MM.1S (cell line): Measurements from ENCODE around the gene CD300E.
A peak's percentile ranks its signal among the peaks of the same experiment; 100 is the strongest.

Experiments
- DNase-seq: peaks from one replicate; pipeline ENCODE4 v3.0.0-alpha.2; 2015
- H2AFZ ChIP-seq: fragments of 300-600 bp; sonication (generic); 2 replicates; pipeline ENCODE4 v1.6.0; 2016; ENCODE audit warnings: antibody characterized with exemption, low read length
- H3F3A ChIP-seq: fragments of 300-600 bp; sonication (generic); 2 replicates; pipeline ENCODE4 v1.6.1; 2016; ENCODE audit warnings: mild to moderate bottlenecking, antibody characterized with exemption, low read length, moderate library complexity, mixed read lengths; ENCODE audit not compliant: insufficient read depth
- H3K27ac ChIP-seq: fragments of 300-600 bp; sonication (generic); 2 replicates; pipeline ENCODE4 v1.5.1; 2016; ENCODE audit warnings: mild to moderate bottlenecking, low read length
- H3K27me3 ChIP-seq: fragments of 300-600 bp; sonication (generic); replicated peaks from 2 replicates; pipeline ENCODE4 v1.6.0; 2016; ENCODE audit warnings: low read length; ENCODE audit not compliant: insufficient read depth
- H3K36me3 ChIP-seq: fragments of 300-600 bp; sonication (generic); replicated peaks from 2 replicates; pipeline ENCODE4 v1.6.1; 2016; ENCODE audit warnings: mild to moderate bottlenecking, low read length, mixed read lengths; ENCODE audit not compliant: insufficient read depth
- H3K4me1 ChIP-seq: fragments of 300-600 bp; sonication (generic); 2 replicates; pipeline ENCODE4 v1.6.1; 2016; ENCODE audit warnings: low read length, mixed read lengths
- H3K4me2 ChIP-seq: fragments of 300-600 bp; sonication (generic); 2 replicates; pipeline ENCODE4 v1.6.0; 2016; ENCODE audit warnings: low read depth, low read length
- H3K4me3 ChIP-seq: fragments of 300-600 bp; sonication (generic); 2 replicates; pipeline ENCODE4 v1.5.1; 2016; ENCODE audit warnings: low read length, mixed read lengths
- H3K79me2 ChIP-seq: fragments of 300-600 bp; sonication (generic); 2 replicates; pipeline ENCODE4 v1.6.1; 2016; ENCODE audit warnings: mixed run types, low read length, mixed read lengths
- H3K9ac ChIP-seq: fragments of 300-600 bp; sonication (generic); 2 replicates; pipeline ENCODE4 v1.6.1; 2016; ENCODE audit warnings: low read length, mixed read lengths
- H3K9me2 ChIP-seq: fragments of 300-600 bp; sonication (generic); replicated peaks from 2 replicates; pipeline ENCODE4 v1.6.1; 2016; ENCODE audit warnings: mild to moderate bottlenecking, low read length, mixed read lengths; ENCODE audit not compliant: insufficient read depth
- H3K9me3 ChIP-seq: fragments of 300-600 bp; sonication (generic); replicated peaks from 2 replicates; pipeline ENCODE4 v1.6.1; 2016; ENCODE audit warnings: mild to moderate bottlenecking, low read length, mixed read lengths; ENCODE audit not compliant: insufficient read depth
- H4K20me1 ChIP-seq: fragments of 300-600 bp; sonication (generic); 2 replicates; pipeline ENCODE4 v1.6.1; 2016; ENCODE audit warnings: mild to moderate bottlenecking, low read length, moderate library complexity, mixed read lengths; ENCODE audit not compliant: insufficient read depth
- CTCF ChIP-seq: fragments of 300-600 bp; sonication (generic); IDR thresholded peaks from 2 replicates; pipeline ENCODE4 v1.5.1; 2016; ENCODE audit warnings: antibody characterized with exemption, low read length, mixed read lengths
- EZH2 ChIP-seq: fragments of 300-600 bp; sonication (generic); optimal IDR thresholded peaks from 2 replicates; pipeline ENCODE3; 2017; ENCODE audit warnings: low read depth, mild to moderate bottlenecking, antibody characterized with exemption, low read length, mixed read lengths
- EZH2phosphoT487 ChIP-seq: fragments of 300-600 bp; sonication (generic); IDR thresholded peaks from 2 replicates; pipeline ENCODE4 v1.6.1; 2018; ENCODE audit warnings: antibody characterized with exemption, low read length

CD300E gene

GRCh38 chr17:74647871-74648672 lies 24.5 kb upstream of the CD300E start:
- Histone ChIP-seq H3K27ac (no peak overlapping the region), H3F3A (no peaks in the 10 kb centered on the region), H3K9ac (no peak overlapping the region), H3K27me3 (peaks cover 92% of the 10 kb centered on the region), H3K36me3 (no peaks in the 10 kb centered on the region), H3K4me2 (no peak overlapping the region), H4K20me1 (no peaks in the 10 kb centered on the region), H3K9me2 (no peaks in the 10 kb centered on the region), H2AFZ (no peak overlapping the region), H3K79me2 (no peaks in the 10 kb centered on the region), H3K4me3 (no peak overlapping the region), H3K4me1 (no peaks in the 10 kb centered on the region), H3K9me3 (no peaks in the 10 kb centered on the region)
- TF ChIP-seq EZH2phosphoT487 (no peak), CTCF (no peak), EZH2 (no peak)
- DNase-seq: no peak

- Histone ChIP-seq H3F3A (no peaks in the 10 kb centered on the region), H2AFZ (no peak overlapping the region), H3K79me2 (no peaks in the 10 kb centered on the region), H3K27me3 (peaks cover 90% of the 10 kb centered on the region), H4K20me1 (no peaks in the 10 kb centered on the region), H3K4me3 (no peak overlapping the region), H3K9me2 (no peaks in the 10 kb centered on the region), H3K4me1 (peaks cover 12% of the 10 kb centered on the region), H3K4me2 (no peak overlapping the region), H3K9ac (no peak overlapping the region), H3K27ac (no peak overlapping the region), H3K9me3 (no peaks in the 10 kb centered on the region), H3K36me3 (no peaks in the 10 kb centered on the region)
- TF ChIP-seq CTCF: peak; percentile 69
- no peak for TF ChIP-seq EZH2phosphoT487
- peak; percentile 42 for DNase-seq
These were observed 22.7 kb upstream of the CD300E start for GRCh38 chr17:74646231-74646630.

GRCh38 chr17:74645010-74645409 lies 21.5 kb upstream of the CD300E start:
- no peaks in the 10 kb centered on the region for H3K36me3 ChIP-seq
- H3K27ac ChIP-seq: no peak overlapping the region
- peaks cover 24% of the 10 kb centered on the region for H3K4me1 ChIP-seq
- TF ChIP-seq CTCF (no peak), EZH2phosphoT487 (no peak), EZH2 (no peak)
- no peaks in the 10 kb centered on the region for H4K20me1 ChIP-seq
- H3K9me3 ChIP-seq: no peaks in the 10 kb centered on the region
- no peak overlapping the region for H3K4me2 ChIP-seq
- H3K9me2 ChIP-seq: no peaks in the 10 kb centered on the region
- H3F3A ChIP-seq: peaks cover 1% of the 10 kb centered on the region; the same call in 1 of the 2 replicates
- H3K4me3 ChIP-seq: no peak overlapping the region
- no peak for DNase-seq
- no peak overlapping the region for H2AFZ ChIP-seq
- peaks cover 90% of the 10 kb centered on the region for H3K27me3 ChIP-seq
- no peak overlapping the region for H3K9ac ChIP-seq
- no peaks in the 10 kb centered on the region for H3K79me2 ChIP-seq
